ENCODE results near the gene GRIN3A. TPM values are rescaled to one million over a fixed set of nuclear protein-coding genes. Genes with fewer than 3 reads are reported as not detected.
A peak's percentile ranks its signal among the peaks of the same experiment; 100 is the strongest.
"Not testable (repeated sequence)": the region's sequence is repeated elsewhere in the genome, so short reads cannot be mapped to it uniquely, and the experiment has no call there.

The GRIN3A gene
- total RNA-seq, 1 donor from 2014 or later, result 27.8 TPM

DNA sequence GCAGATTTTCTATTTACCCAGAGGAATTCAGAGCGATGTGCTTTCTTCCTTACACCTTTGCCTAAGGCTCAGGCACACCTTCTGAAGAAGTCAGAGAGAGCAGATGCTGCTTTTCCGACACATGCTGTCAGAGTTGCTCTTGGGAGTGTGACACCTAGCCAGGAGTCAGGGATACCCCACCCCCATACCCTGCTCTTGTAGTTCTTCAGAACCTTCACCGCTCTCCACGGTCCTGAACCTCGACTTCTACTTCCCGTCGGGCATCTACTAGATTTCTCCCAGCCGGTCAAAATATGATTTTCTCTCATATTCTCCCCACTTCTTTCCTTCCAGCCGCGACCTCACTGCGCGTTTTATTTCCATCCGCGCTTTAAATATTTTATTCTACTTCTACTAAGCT is 1.7 kb downstream of the GRIN3A start:
- DNase-seq (ENCODE audit: low spot score), result peak; percentile 68
- H3K27me3 Mint-ChIP-seq (ENCODE audit: unreplicated experiment), result peaks cover 6% of the 10 kb centered on the region

DNA sequence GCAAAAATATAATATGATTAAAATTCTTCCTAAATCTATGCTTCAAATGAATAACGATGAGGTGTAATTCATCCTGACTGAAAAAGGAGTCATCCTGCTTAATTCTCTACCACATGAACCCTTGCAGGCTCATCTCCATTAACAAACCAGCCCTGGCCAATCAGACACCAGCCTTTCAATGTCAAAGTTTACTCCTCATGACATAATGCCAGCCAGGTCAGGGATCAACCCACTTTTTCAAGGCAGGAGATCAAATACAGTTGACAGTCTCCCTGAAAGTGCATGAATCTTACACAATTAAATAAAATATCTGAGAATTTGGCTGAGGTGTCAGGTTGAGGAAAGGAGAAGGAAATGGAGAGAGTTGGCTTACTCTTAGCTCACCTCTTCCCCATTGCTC is 7.0 kb downstream of the GRIN3A start:
- no peak overlapping the region for H3K27ac Mint-ChIP-seq (ENCODE audit: unreplicated experiment)
- no peaks in the 10 kb centered on the region for H3K36me3 Mint-ChIP-seq (ENCODE audit: low read depth, unreplicated experiment)
- DNase-seq (ENCODE audit: low spot score), result no peak
- H3K9me3 Mint-ChIP-seq (ENCODE audit: unreplicated experiment), result no peaks in the 10 kb centered on the region
- no peak overlapping the region for H3K4me3 Mint-ChIP-seq (ENCODE audit: unreplicated experiment)
- H3K4me1 Mint-ChIP-seq (ENCODE audit: unreplicated experiment), result peaks cover 28% of the 10 kb centered on the region
- TF ChIP-seq, protein P1, sequence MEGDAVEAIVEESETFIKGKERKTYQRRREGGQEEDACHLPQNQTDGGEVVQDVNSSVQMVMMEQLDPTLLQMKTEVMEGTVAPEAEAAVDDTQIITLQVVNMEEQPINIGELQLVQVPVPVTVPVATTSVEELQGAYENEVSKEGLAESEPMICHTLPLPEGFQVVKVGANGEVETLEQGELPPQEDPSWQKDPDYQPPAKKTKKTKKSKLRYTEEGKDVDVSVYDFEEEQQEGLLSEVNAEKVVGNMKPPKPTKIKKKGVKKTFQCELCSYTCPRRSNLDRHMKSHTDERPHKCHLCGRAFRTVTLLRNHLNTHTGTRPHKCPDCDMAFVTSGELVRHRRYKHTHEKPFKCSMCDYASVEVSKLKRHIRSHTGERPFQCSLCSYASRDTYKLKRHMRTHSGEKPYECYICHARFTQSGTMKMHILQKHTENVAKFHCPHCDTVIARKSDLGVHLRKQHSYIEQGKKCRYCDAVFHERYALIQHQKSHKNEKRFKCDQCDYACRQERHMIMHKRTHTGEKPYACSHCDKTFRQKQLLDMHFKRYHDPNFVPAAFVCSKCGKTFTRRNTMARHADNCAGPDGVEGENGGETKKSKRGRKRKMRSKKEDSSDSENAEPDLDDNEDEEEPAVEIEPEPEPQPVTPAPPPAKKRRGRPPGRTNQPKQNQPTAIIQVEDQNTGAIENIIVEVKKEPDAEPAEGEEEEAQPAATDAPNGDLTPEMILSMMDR (IDR thresholded peaks at IDR 0.05; ENCODE audit: unreplicated experiment), result no peak
- no peaks in the 10 kb centered on the region for H3K27me3 Mint-ChIP-seq (ENCODE audit: unreplicated experiment)

More for the DNA sequence above, 1.7 kb downstream of the GRIN3A start:
- peaks cover 60% of the 10 kb centered on the region for H3K4me1 Mint-ChIP-seq (ENCODE audit: unreplicated experiment)
- H3K9me3 Mint-ChIP-seq (ENCODE audit: unreplicated experiment), result no peaks in the 10 kb centered on the region
- peaks cover 4% of the 10 kb centered on the region for H3K36me3 Mint-ChIP-seq (ENCODE audit: low read depth, unreplicated experiment)
- H3K27ac Mint-ChIP-seq (ENCODE audit: unreplicated experiment), result no peak overlapping the region
- TF ChIP-seq, protein P1 (IDR thresholded peaks at IDR 0.05; ENCODE audit: unreplicated experiment), result no peak
- peak overlapping the region; percentile 95 for H3K4me3 Mint-ChIP-seq (ENCODE audit: unreplicated experiment)

DNA sequence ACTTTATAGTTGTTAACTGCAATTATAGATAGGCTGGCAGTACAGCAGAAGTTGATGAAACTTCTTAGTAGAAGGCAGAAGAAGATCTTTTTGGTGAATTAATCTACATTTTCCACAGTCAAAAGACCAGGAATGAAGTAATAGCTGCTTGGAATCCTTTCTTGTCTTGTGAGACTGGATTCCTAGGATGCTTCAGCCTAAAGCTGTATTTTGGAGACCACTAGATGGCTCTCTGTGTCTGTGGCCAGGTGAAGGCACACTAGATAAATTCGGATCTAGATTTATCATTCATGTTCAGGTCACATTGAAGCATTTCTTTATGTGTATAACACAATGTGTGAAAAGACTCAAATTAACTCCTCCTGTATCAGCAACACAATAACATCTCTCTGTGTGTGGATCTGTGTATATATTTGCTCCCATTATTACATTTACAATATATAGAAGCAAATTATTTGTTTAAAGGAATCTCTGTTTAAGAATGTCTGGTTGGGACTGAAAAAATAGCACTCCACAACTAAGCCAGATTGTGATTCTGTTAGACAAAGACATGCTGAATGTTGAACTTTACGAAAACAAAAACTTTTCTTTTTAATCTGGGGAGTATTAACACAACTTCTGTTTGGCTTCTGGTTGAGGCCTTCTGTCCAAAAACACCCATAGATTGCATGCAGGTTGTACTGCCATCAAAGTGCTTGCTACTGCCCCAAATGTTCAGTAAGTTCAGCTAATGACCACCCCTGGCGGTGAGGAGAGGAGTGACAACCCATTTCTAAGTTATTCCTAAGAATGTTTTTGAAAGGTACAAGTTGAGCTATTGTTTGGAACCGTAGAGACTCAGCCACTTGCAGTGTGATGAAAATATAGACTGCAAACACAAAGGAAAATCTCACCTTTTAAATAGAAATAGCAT is 10.6 kb downstream of the GRIN3A start:
- peak; percentile 47 for DNase-seq (ENCODE audit: low spot score)
- Mint-ChIP-seq H3K4me1 (ENCODE audit: unreplicated experiment) (peaks cover 17% of the 10 kb centered on the region), H3K27ac (ENCODE audit: unreplicated experiment) (no peak overlapping the region), H3K36me3 (ENCODE audit: low read depth, unreplicated experiment) (peaks cover 10% of the 10 kb centered on the region), H3K4me3 (ENCODE audit: unreplicated experiment) (no peak overlapping the region), H3K9me3 (ENCODE audit: unreplicated experiment) (no peaks in the 10 kb centered on the region), H3K27me3 (ENCODE audit: unreplicated experiment) (peaks cover 2% of the 10 kb centered on the region)
- TF ChIP-seq, protein P1 (IDR thresholded peaks at IDR 0.05; ENCODE audit: unreplicated experiment), result peak; percentile 86

DNA sequence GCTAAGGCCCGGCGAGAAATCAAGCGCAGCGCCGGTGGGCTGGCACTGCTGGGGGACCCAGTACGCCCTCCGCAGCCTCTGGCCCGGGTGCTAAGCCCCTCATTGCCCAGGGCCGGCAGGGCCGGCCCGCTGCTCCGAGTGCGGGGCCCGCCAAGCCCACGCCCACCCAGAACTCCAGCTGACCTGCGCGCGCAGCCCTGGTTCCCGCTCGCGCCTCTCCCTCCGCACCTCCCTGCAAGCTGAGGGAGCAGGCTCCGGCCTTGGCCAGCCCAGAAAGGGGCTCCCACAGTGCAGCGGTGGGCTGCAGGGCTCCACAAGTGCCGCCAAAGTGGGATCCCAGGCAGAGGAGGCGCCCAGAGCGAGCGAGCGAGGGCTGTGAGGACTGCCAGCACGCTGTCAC is 14.2 kb downstream of the GRIN3A start:
- H3K27me3 Mint-ChIP-seq (ENCODE audit: unreplicated experiment); H3K27ac Mint-ChIP-seq (ENCODE audit: unreplicated experiment); H3K4me3 Mint-ChIP-seq (ENCODE audit: unreplicated experiment); H3K9me3 Mint-ChIP-seq (ENCODE audit: unreplicated experiment); DNase-seq (ENCODE audit: low spot score): not testable (repeated sequence)
- Mint-ChIP-seq H3K36me3 (ENCODE audit: low read depth, unreplicated experiment) (peaks cover 14% of the 10 kb centered on the region), H3K4me1 (ENCODE audit: unreplicated experiment) (peaks cover 12% of the 10 kb centered on the region)

DNA sequence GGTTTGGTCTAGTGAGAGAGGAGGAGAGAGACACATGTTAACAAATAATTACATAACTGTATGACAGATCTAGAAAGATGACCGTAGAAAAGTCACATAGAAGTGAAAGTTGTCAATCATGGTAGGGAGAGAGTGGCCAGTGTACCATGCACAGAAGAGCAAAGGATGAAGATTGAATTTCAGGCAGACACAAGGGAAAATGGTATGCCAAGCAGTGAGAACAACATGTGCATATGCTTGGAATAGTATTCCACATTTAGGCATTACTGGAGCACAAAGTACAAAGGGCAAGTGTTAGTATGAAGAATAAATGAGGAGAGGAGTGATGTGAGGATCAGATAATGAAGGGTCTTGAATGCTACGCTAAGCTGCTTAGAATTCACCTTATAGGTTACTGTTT is 20.3 kb downstream of the GRIN3A start:
- Mint-ChIP-seq H3K36me3 (ENCODE audit: low read depth, unreplicated experiment) (peaks cover 7% of the 10 kb centered on the region), H3K27ac (ENCODE audit: unreplicated experiment) (no peak overlapping the region), H3K27me3 (ENCODE audit: unreplicated experiment) (peaks cover 1% of the 10 kb centered on the region), H3K4me1 (ENCODE audit: unreplicated experiment) (peaks cover 8% of the 10 kb centered on the region), H3K9me3 (ENCODE audit: unreplicated experiment) (no peaks in the 10 kb centered on the region), H3K4me3 (ENCODE audit: unreplicated experiment) (no peak overlapping the region)
- TF ChIP-seq, protein P1 (IDR thresholded peaks at IDR 0.05; ENCODE audit: unreplicated experiment), result no peak
- no peak for DNase-seq (ENCODE audit: low spot score)
